GM18508 (cell line): ENCODE data around the gene SPINK8.
"Not testable (repeated sequence)": the region's sequence is repeated elsewhere in the genome, so short reads cannot be mapped to it uniquely, and the experiment has no call there.

Source experiments
- ATAC-seq: cut with Tn5 transposase; IDR thresholded peaks from one replicate; pipeline ENCODE4 v1.9.1; 2021; ENCODE audit warnings: moderate number of reproducible peaks; ENCODE audit not compliant: insufficient read depth, unreplicated experiment

SPINK8 gene

GRCh38 chr3:48285132-48285531 lies 48.3 kb downstream of the SPINK8 start:
- ATAC-seq, result no peak

DNA sequence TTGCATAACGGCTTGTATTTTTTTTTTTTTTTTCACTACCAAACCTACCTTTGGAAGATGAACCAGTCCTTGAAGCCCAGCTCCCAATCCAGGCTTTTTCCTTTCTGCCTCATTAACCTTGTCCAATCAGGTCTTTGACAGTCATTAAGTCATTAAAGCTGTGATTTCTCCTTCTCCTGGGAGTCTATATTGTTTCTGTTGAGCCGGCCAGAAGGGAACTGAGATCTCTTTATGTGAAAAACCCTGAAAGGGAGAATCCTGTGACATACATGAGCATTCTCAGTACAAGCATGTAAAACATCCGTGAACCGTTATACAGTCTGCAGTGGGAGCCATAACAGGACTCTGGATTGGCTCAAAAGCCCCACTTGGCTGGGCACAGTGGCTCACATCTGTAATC lies 52.6 kb downstream of the SPINK8 start:
- no peak for ATAC-seq

GRCh38 chr3:48278884-48279559 lies 54.4 kb downstream of the SPINK8 start:
- no peak for ATAC-seq

DNA sequence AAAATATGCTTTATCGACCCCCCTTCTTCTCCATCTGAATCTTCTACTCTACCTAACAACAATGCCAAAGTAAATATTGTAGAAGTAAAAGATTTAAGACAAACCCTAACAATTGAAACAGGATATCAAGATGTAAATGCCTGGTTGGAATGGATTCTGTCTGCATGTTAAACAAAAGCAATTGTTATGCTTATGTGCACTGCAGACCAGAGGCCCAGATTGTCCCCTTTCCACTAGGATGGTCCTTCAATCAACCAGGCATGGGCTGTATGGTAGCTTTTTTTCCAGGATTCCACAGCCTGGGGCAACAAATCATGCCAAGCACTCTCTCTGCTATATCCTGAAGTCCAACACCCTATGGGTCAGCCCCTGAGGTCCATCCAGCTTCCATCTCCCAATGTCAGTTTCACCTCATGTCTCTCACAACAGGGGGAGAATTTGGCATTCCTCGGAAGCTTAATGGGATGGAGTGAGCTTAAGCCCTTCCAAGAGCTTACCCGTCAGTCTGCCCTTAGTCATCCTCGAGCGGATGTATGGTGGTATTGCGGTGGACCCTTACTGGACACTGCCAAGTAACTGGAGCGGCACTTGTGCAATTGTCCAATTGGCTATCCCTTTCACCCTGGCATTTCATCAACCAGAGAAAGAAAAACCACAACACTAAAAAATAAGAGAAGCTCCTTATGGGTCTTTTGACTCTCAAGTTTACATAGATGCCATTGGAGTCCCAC lies 56.4 kb downstream of the SPINK8 start:
- ATAC-seq, result no peak

DNA sequence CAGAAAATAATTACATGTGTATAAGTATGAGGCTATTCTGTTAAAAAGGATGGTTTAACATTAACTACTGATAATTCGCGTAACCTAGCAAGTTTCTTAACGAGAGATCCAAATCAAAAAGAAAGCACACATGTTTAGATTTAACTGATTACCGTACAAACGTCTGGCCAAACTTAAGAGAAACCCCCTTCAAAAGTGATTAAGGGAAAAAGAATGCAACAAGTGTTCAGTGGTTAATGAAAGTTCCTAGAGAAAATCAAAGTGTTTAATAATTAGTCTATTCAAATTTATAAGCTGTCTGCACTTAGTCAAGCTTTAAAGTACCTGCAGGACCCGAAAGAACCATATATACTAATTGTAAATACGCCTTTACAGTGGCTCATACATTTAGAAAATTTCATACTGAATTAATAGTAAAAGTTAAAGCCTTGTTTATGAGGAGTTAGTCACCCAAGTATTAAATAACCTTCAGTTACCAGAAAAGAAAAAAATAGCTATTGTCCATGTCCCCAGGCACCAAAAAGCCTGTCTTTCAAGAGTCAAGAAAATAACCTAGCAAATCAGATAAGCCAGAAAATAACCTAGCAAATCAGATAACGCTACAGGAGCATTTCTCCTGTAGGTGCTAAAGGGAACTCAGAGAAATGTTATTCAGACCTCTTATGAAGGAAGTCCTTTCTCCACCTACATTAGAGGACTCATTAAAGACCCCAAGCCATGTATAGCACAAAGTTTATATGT lies 58.0 kb downstream of the SPINK8 start:
- no peak for ATAC-seq

DNA sequence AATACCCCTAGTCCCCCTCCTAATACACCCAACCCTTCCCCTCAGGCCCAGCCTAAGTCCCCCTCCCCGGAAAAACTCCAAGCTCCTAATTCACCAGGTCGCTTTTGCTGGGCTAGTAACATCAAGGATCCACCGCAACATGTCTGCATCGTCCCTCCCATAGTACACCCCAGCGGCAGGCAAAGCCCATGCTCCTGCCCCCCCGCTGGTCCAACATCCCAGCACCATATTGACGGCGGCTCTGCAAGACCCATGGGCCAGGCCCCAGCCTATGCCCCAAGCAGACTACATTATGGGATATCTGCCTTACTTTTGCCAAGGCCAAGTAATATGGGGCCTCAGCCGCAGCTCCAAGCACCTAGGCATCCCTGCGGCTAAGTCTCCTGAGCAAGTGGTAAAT lies 59.0 kb downstream of the SPINK8 start:
- ATAC-seq, result no peak

DNA sequence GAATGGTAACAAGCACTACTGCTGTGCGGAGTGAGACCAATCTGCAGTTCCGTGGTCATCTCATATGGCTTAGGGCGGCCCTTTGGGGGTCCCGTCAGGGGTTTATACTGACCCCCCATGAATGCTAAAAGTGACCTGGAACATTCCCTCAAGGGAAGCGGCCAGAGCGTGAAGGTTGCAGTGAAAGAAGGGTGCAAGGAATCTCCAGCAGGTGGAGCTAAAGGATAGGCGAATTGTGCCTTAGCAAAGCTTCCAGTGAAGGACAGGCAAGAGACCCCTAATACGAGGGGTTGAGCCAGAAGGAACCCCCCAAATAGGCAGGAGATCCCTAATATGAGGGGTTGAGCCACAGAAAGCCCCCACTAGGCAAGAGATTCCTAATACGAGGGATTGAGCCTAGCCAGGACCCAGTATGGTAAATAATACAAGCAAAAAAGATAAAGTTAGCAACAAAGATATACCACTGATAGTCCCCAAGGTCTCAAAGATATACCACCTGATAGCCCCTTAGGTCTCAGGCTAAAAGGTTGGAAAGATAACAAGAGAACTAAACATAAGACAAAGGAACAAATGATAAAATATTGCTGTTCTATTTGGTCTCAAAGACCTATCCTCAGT lies 59.8 kb downstream of the SPINK8 start:
- ATAC-seq, result no peak

DNA sequence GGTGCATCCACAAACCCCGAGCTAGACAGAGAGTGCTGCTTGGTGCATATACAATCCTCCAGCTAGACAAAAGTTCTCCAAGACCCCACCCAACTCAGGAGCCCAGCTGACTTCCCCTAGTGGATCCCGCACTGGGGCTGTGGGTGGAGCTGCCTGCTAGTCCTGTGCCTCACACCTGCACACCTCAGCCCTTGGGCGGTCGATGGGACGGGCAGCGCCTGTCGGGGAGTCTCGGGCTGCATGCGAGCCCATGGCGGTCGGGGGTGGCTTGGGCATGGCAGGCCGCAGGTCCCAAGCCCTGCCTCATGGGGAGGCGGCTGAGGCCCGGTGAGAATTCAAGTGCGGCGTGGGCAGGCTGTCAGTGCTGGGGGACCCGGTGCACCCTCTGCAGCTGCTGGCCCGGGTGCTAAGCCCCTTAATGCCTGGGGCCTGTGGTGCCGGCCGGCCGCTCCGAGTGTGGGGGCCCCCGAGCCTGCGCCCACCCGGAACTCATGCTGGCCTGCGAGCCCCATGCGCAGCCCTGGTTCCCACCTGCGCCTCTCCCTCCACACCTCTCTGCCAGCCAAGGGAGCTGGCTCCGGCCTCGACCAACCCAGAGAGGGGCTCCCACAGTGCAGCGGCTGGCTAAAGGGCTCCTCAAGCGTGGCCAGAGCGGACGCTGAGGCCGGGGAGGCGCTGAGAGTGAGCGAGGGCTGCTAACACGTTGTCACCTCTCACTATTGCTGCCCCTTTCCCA lies 61.5 kb downstream of the SPINK8 start:
- no peak for ATAC-seq

GRCh38 chr3:48271223-48271622 lies 62.2 kb downstream of the SPINK8 start:
- ATAC-seq, result not testable (repeated sequence)

- no peak for ATAC-seq
These were observed 63.2 kb downstream of the SPINK8 start for GRCh38 chr3:48270306-48270705.

GRCh38 chr3:48269592-48269991 lies 63.9 kb downstream of the SPINK8 start:
- no peak for ATAC-seq

DNA sequence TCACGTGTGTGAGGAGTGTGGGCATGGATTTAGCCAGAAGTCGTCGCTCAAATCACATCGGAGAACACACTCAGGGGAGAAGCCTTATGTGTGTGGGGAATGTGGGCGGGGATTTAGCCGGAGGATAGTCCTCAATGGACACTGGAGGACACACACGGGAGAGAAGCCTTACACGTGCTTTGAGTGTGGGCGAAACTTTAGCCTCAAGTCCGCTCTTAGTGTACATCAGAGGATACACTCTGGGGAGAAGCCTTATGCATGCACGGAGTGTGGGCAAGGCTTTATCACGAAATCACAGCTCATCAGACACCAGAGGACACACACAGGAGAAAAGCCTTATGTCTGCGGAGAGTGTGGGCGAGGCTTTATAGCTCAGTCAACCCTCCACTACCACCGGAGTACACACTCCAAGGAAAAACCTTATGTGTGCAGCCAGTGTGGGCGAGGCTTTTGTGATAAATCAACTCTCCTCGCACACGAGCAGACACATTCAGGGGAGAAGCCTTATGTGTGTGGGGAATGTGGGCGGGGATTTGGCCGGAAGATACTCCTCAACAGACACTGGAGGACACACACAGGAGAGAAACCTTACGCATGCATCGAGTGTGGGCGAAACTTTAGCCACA lies 64.4 kb downstream of the SPINK8 start:
- no peak for ATAC-seq

DNA sequence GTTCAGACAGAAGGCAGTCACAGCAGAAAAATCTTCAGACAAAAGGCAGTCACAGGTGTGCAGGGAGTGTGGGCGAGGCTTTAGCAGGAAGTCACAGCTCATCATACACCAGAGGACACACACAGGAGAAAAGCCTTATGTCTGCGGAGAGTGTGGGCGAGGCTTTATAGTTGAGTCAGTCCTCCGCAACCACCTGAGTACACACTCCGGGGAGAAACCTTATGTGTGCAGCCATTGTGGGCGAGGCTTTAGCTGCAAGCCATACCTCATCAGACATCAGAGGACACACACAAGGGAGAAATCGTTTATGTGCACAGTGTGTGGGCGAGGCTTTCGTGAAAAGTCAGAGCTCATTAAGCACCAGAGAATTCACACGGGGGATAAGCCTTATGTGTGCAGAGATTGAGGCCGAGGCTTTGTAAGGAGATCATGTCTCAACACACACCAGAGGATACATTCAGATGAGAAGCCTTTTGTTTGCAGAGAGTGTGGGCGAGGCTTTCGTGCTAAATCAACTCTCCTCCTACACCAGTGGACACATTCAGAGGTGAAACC lies 65.0 kb downstream of the SPINK8 start:
- ATAC-seq, result no peak

- no peak for ATAC-seq
These were observed 65.7 kb downstream of the SPINK8 start for GRCh38 chr3:48267782-48268181.

- ATAC-seq, result no peak
These were observed 74.9 kb downstream of the SPINK8 start for GRCh38 chr3:48258530-48258929.
